GM12892 (cell line): Measurements from ENCODE around the gene NUB1. TPM values are rescaled to one million over a fixed set of nuclear protein-coding genes. Genes with fewer than 3 reads are reported as not detected.
"Not testable (repeated sequence)": the region's sequence is repeated elsewhere in the genome, so short reads cannot be mapped to it uniquely, and the experiment has no call there.

Experiments used
- DNase-seq: peaks from one replicate; pipeline ENCODE4 v3.0.0; 2011; ENCODE audit not compliant: insufficient read length
- FAIRE-seq: peaks from 2 replicates; lab custom pipeline; 2011; peaks lifted over from hg19 to GRCh38; lab: Jason Lieb, UNC
- POLR2A ChIP-seq: IDR thresholded peaks from 2 replicates; pipeline ENCODE4 v1.6.1; 2011; ENCODE audit warnings: low read depth, low read length, control low read depth
- POLR2AphosphoS5 ChIP-seq: IDR thresholded peaks from 2 replicates; pipeline ENCODE4 v1.6.1; 2011; ENCODE audit warnings: low read depth, low read length, control low read depth
- TAF1 ChIP-seq: IDR thresholded peaks from 2 replicates; pipeline ENCODE4 v1.6.1; 2011; ENCODE audit warnings: low read depth, mild to moderate bottlenecking, control low read depth, low read length, borderline replicate concordance
- polyA plus RNA-seq: library from polyadenylated mRNA; unstranded; fragments of >200 nt; gene quantifications from one replicate; pipeline ENCODE4 v1.2.1, GENCODE V29; 2012; ENCODE audit warnings: missing spikeins, inconsistent platforms; ENCODE audit not compliant: missing spikeins

The NUB1 gene, protein sequence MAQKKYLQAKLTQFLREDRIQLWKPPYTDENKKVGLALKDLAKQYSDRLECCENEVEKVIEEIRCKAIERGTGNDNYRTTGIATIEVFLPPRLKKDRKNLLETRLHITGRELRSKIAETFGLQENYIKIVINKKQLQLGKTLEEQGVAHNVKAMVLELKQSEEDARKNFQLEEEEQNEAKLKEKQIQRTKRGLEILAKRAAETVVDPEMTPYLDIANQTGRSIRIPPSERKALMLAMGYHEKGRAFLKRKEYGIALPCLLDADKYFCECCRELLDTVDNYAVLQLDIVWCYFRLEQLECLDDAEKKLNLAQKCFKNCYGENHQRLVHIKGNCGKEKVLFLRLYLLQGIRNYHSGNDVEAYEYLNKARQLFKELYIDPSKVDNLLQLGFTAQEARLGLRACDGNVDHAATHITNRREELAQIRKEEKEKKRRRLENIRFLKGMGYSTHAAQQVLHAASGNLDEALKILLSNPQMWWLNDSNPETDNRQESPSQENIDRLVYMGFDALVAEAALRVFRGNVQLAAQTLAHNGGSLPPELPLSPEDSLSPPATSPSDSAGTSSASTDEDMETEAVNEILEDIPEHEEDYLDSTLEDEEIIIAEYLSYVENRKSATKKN
- polyA plus RNA-seq: 46.7 TPM

DNA sequence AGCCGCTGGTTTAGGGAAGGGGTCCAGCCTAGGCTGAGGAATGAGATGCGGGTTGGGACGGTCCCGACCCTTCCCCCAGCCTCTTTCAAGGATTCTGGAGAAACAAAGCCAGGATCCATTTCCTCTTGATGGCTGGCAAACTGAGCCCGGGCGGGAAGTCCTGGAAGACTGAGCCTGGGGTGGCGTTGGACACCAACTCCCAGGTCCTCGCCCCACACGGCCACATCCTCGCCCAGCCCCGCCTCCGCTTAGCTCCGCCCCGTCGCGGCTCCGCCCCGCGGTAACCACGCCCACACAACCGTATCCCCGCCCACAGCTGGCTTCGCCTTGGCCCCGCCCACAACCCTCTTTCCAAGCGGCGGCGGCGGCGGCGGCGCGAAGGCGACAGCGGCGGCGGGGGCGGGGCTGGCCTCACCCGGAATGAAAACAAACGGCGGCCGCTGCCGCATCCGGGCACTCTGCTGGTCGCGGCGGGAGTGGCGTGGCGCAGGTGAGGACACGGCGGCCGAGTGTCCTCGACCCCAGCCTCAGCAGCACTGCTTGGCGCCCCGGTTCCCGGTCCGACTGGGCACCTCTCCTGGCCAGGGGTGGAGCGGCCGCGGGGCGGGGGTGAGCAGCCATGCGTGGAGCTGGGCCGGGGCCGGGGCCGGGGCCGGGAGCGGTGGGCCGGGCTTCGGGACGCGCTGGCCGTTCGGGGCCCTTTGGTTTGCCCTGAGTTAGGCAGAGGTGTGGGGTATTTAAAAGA is at the start of gene NUB1:
Gene NUB1 (plus strand): TSS at position 456 of the 745 bp plus-strand sequence. CDS start 3,538 bp downstream, outside the sequence.
- DNase-seq (peak; percentile 59), FAIRE-seq (peak; percentile 90)
- no peak for TF ChIP-seq TAF1
- TF ChIP-seq POLR2A: peak; percentile 50; the same call in 1 of the 2 replicates
- TF ChIP-seq POLR2AphosphoS5: no peak

DNA sequence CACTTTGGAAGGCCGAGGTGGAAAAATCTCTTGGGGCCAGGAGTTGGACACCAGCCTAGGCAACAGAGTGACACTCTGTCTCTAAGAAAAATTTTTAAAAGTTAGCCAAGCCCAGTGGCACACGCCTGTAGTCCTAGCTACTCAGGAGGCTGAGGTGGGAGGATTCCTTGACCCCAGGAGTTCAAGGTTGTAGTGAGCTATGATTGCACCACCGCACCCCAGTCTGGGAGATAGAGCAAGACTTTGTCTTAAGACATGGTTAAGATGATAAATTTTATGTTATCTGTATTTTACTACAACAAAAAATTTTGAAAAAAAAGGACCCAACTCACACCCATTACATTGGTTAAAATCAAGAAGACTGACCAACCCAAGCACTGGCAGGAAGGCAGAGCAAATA is 48.8 kb upstream of the NUB1 start:
- DNase-seq: no peak
- TF ChIP-seq POLR2A (no peak), POLR2AphosphoS5 (no peak), TAF1 (no peak)
- no peak for FAIRE-seq

DNA sequence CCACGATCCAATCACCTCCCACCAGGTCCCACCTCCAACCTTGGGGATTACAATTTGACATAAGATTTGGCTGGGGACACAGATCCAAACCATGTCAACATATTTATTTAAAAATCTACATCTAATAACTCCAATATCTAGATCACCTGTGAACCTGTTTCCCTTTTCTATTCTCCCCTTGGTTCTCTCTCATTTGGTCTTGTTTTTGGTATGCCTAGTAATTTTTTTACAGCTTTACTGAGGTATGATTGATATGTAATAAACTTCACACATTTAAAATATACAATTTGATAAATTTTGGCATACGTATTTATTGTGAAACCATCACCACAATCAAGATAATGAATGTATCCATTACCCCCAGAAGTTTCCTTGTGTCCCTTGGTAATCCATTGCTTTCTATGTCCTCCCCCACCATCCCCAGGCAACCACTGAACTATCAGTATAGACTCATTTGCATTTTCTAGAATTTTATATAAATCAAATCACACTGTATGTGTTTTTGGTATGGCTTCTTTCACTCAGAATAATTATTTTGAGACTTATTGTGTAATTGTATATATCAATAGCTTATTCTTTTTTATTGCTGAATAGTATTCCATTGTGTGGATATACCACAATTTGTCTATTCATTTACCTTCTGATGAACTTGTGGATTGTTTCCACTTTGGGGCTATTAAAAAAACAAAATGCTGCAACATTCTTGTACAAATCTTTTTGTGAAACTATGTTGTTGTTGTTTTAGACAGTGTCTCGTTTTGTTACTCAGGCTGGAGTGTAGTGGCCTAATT is 45.2 kb upstream of the NUB1 start:
- no peak for DNase-seq
- TF ChIP-seq POLR2A (no peak), TAF1 (no peak), POLR2AphosphoS5 (no peak)
- FAIRE-seq: no peak

DNA sequence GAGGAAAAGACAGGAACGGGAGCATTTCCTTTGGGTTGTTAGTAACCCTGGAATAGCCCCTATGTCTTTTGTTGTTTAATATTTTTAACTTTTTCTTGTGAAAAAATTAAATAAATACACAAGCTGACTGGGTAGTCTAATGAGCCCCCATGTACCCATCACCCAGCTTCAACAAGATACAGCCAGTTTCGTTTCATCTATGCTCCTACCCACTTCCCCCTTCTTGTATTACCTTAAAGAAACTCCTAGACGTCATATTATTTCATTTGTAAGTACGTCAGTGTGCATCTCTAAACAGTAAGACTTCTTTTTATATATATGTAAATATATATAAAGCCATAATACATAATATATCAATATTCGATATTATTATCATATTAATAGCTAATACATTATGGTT is 42.8 kb upstream of the NUB1 start:
- no peak for FAIRE-seq
- TF ChIP-seq POLR2AphosphoS5: no peak
- TF ChIP-seq TAF1: no peak
- no peak for TF ChIP-seq POLR2A
- no peak for DNase-seq

DNA sequence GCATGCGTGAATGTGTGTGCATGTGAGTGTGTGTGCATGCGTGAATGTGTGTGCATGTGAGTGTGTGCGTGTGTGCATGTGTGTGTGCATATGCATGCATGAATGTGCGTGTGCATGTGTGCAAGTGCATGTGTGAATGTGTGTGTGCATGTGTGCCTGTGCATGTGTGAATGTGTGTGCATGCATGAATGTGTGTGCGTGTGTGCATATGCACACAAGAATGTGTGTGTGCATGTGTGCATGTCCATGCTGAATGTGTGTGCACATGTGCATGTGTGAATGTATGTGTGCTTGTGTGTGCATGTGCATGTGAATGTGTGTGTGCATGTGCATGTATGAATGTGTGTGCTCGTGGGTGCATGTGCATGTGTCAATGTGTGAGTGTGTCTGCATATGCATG is 42.1 kb upstream of the NUB1 start:
- DNase-seq: no peak
- FAIRE-seq: no peak
- TF ChIP-seq POLR2A: no peak
- TF ChIP-seq TAF1: no peak
- no peak for TF ChIP-seq POLR2AphosphoS5

DNA sequence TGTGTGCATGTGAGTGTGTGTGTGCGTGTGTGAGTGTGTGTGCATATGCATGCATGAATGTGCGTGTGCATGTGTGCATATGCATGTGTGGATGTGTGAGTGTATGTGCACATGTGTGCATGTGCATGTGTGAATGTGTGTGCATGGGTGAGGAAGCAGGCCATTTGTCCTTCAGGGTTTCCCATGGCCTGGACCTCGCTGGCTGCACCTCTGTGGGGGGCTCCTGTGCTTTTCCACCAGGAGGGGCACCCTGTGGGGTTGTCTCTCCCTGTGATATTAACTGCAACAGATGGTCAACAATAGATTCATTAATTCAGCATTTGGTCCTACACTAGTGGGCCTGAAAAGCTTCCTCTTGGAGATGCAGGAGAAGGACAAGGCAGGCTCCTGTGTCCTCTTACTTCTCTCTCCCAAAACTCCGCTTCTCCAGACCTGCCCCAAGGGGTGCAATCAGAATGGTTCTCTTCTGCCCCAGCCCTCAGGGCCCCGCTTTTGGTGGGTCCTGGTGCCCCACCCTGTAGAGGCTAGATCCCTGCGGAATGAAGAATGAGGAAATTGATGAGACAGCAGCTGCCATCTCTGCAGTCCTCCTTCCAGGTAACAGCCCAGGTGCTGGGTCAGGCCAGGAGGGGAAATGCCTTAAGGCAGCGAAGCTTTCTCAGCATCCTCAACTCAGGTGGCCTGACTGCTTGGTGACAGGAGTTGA is 41.5 kb upstream of the NUB1 start:
- DNase-seq: no peak
- no peak for FAIRE-seq
- no peak for TF ChIP-seq POLR2A
- no peak for TF ChIP-seq POLR2AphosphoS5
- no peak for TF ChIP-seq TAF1

DNA sequence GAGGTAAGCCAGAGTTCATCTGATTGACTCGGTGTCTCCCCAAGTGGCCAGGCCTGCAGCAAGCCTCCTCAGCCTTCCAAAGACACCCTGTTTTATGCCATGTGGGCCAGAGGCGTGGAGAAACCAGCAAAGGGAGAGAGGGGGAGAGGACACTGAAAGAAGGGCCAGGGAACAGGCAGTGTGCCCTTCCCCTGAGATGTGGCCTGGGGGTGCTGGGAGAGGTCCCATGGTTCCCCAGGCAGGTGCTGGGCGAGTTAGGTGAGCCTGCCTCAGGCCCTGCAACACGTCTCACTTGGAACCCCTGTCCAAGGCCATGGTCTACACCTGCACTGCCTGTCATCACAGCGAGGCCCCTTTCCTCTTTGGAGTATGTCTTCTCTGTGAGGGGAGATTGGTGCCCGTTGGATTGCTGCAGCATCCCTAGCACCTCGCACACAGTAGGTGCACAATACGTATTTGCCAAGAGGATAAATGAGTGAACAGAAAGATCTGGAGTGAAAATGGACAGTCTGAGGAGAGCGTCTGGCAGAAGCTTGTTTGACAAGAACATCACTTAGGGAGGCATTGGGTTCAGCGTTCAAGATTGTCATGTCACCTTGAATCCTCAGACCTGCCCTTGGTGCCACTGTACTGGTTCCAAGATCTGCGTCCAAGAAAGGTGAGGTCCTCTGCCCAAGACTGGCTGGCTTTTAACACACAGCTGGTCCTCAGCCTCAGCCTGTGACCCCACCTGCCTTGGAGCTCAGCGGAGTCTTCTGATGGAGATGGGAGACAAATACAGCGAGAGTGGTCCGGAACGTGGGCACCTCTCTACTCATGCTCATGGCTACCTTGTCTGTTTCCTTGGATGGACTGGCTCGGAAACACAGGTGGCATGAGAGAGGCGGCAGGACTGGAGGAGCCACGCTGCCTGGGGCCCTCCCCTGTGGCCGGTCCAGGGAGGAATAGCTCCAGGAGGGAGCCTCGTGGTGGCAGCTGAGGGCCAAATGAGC is 39.8 kb upstream of the NUB1 start:
- TF ChIP-seq TAF1: no peak
- TF ChIP-seq POLR2A: no peak
- TF ChIP-seq POLR2AphosphoS5: no peak
- FAIRE-seq (no peak), DNase-seq (no peak)

DNA sequence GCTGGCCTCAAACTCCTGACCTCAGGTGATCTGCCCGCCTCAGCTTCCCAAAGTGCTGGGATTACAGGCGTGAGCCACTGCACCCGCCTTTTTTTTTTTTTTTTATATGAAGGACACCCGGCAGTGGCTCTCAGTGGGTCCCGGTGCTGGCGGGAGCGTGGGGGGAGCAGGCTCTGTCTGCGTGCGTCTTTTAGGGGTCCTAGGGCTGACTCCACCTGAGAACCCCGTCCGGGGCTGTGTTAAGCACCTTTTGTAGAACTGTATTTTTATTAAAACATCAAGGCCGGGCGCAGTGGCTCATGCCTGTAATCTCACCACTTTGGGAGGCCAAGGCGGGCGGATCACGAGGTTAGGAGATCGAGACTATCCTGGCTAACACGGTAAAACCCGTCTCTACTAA is 37.4 kb upstream of the NUB1 start:
- FAIRE-seq, DNase-seq: not testable (repeated sequence)

DNA sequence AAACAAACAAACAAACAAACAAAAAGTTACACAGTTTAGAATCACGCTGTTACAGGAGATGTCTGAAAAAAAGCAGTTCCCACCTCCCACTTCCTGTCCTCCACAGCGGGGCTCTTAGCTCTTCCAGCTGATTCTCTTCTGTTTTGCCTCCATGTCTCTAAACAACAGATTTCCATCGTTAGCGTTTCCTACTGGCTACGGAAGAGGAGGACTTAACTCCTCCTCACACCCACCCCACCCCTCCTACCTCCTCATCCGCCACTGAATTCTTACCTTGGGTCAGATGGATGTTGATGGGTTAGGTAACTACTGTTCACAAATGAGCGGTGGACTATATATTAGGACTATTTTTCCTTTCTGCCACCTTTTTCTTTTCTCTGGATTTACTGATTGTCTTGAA is 36.8 kb upstream of the NUB1 start:
- FAIRE-seq (no peak), DNase-seq (no peak)
- TF ChIP-seq TAF1 (no peak), POLR2A (no peak), POLR2AphosphoS5 (no peak)
